COLO829 (cell line): ENCODE results near the gene LRRC26.

Experiments
- DNase-seq: peaks from one replicate; pipeline ENCODE4 v3.0.0; 2012; ENCODE audit warnings: low spot score

The LRRC26 gene

DNA sequence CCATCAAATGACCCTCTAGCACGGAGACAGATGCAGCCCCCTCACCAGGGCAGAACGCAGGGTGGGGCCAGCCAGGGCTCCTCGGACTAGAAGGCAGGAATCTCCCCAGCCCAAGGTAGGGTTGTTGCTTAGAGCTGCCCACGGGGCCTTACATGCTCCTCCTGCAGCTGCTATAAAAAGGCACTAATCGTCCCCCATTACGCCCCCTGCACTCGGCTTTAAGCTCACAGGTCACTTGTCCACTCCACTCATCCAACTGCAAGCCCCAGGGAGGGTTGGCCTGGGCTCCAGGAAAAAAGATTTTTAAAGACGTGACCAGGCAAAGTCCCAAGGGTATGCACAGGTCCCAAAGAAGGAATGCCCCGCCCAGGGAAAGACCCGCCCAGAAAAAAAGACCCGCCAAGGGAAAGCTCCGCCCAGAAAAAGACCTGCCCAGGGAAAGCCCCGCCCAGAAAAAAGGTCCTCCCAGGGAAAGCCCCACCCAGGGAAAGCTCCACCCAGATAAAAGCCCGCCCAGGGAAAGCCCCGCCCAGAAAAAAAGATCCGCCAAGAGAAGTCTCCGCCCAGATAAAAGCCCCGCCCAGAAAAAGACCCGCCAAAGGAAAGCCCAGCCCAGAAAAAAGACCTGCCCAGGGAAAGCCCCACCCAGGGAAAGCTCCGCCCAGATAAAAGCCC lies 19.8 kb downstream of the LRRC26 start:
- DNase-seq, result peak; percentile 98

DNA sequence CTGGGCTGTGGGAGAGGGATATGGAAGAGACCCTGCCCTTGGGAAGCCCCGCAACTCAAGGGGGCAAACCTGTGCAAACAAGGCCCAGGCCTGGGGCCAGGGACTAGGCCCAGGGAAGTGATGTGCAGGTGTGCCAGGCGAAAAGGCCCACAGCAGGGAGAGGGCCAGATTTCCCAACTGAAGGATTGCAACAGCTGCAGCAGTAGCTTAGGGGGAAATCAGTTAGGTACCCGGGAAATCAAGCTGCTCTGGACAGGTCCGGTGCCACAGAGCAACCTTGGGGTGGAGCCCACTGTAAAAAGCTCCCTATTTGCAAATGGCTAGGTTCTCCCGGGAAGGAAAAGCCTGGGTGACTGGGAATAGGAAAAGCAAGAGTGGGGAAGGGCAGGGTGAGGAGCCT lies 20.5 kb downstream of the LRRC26 start:
- no peak for DNase-seq

DNA sequence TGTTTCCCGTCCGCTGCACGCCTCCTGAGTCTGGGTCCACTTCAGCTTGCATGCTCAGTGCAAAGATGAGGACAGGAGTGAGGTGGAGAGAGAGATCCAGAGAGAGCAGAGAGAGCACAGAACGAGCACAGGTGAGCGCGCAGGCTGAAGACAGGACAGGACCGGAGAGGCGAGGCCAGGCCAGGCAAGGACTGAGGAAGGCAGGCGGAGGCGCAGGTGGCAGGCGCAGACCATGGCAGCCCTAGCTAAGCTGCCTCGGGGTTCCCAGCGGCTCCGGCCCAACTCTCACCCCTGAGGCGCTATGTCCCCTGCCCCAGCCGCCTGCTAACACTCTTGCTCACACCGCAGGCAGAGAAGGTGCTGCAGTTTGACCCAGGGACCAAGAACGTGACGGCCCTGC lies 21.2 kb downstream of the LRRC26 start:
- DNase-seq, result no peak

DNA sequence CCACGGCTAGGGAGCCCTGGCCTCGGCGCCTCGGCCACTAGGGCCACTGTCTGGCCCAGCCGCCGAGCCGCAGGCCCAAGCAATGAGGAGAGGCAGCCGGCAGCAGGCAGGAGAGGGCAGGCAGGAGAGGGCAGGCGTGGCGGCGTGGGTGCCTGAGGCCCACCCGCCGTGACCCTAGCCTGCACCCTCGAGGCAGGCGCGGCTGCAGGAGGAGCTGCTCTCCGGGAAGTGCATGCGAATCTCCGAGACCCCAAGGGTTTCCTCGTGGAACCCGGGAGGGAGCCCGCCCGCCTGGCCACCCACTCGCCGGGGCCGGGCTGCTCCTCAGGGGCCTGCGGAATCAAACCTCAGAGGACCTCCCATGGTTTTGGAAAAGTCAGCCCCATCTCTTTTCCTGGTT lies 21.6 kb downstream of the LRRC26 start:
- no peak for DNase-seq

DNA sequence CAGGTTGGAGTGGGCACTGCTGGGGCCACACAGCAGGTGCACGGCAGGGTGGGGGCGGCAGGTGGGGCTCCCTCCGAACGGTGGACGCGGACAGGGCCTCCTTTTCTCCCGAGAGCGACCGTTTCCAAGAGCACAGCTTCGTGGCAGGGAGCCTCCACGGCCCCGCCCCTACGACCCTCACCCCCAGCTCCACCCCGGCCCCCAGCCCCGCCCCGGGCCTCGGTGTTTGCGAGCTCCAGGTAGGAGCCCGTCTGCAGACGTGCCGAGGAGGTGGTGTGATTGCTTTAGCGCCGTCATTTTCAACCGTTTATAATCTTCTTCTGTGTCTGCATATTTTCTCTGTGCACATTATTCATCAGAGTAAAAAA lies 22.1 kb downstream of the LRRC26 start:
- DNase-seq, result no peak

DNA sequence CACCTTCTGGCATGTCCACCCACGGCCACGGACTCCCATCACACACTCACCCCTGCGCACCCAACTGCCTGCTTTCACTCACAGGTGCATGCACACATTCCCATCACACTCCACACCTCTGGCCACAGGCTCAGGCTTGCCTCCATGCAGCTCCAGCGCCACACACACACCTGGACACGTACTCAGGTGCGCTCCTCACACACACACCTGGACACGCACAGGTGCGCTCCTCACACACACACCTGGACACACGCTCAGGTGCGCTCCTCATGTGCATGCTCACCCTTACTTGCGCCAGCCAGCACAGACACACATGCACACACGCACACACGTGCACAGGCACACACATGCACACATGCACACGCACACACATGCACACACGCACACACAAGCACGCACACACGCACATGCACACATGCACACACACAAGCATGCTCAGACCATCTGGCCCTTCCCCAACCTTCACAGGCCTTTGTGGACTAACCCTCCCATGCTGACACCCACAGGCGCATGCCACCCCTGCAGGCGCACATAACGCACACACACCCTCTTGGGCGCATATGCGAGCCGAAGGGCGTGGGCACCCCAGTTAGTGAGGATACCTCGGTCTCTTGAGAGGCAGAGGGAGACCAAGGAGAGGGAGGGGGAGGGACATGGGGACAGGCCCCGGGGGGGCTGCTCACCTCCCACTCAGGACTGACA lies 22.6 kb downstream of the LRRC26 start:
- DNase-seq, result no peak

DNA sequence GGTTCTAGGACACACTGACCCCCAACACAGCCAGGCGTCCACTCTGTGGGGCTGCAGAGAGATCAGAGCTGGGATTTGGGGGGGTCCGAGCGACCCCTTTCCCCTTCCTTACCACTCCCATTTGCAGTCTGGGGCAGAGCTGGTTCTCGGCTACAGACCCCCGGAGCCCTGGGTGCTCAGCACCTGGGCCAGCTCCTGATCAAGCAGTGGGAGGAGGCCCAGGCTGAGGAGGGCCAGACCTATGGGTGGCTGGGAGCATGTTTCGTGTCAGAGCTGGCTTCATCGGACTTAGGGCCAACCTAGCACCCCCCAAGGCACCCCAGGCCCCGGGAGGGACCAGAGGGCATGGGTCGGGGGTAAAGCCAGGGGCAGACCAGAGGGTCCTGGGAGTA lies 23.3 kb downstream of the LRRC26 start:
- DNase-seq, result no peak

DNA sequence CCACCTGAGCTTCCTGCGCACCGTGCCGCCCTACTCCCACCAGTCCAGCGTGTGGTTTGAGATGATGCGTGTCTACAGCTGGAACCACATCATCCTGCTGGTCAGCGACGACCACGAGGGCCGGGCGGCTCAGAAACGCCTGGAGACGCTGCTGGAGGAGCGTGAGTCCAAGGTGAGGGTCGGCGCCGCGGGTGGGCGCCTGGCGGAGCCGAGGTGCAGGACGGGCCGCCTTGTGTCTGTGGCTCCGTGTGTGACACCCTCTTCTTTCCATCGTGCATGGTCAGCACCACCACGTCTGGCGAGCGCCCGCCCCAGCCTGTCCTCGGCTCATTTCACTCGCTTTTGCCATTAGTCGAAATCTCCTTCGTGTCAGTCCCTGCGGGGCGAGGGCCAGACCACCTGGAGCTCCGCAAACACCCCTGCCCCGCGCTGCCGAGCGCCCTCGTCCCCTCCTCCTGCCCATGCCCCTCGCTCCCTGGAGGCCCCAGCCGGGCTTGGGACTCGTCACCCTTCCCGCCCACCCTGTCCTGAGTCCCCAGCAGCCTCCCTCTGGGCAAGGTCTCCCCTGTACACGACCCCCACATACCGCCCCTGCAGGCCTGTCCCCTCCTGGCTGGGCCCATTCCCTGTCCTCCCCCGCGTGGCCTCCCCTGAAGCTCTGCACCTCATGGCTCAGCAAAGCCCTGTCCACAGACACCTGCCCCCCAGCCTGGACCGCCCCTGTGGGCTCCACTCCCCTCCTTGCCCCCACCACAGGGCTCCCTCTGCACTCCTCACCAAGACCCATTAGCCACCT lies 23.9 kb downstream of the LRRC26 start:
- no peak for DNase-seq

DNA sequence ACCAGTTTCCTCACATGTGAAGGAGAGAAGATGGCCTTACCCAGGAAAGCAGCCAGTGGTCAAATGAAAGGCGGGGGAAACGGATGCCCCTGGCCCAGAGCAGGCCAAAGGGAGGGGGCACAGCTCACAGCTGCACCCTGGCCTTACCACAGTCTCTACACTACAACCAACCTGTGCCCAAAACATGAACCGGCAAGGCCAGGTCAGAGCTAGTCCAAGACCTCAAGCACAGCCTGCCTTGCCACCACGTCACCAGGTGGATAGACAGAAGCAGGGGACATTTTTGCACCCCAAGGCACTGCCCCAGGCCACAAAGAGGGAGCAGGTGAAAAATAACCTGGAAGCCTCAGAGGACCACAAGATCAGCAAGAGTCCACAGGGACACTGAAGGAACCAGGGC lies 26.4 kb downstream of the LRRC26 start:
- no peak for DNase-seq

DNA sequence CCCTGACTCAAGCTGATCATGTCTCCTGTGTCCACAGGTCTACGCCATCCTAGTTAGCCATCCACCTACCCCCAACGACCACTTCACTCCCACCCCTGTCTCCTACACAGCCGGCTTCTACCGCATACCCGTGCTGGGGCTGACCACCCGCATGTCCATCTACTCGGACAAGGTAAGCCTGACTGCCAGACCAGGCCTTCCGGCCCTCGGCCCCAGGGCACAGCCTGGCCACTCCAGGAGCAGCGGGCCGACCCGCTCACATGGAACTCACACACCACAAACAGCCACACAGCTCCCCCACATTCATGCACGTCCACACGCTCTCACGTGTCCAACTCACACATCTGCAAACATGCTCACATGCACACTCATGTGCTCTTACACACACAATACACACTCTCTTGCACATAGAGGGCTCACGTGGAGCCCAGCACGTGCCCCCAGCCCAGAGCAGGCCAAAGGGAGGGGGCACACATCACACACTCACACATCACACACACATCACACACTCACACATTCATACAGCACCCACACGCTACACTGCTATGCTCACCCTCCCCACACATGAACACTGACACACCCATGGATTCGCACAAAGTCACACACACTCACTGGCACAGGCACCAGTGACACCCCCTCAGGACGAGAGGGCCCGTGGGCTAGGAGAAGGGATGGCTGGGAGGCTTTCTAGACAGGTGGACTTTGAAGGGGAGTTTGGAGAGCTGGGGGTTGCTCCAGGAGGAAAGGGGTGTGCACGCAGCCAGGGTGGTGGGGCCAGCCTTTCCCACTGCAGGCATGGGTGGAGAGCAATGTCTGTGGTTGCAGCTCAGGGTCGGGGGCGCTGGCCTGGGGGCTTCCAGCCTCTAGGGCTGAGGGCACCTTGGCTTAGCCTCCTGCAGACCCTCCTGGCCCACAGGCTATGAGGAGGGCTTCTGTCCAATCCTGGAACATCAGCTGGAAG lies 27.6 kb downstream of the LRRC26 start:
- DNase-seq, result no peak

DNA sequence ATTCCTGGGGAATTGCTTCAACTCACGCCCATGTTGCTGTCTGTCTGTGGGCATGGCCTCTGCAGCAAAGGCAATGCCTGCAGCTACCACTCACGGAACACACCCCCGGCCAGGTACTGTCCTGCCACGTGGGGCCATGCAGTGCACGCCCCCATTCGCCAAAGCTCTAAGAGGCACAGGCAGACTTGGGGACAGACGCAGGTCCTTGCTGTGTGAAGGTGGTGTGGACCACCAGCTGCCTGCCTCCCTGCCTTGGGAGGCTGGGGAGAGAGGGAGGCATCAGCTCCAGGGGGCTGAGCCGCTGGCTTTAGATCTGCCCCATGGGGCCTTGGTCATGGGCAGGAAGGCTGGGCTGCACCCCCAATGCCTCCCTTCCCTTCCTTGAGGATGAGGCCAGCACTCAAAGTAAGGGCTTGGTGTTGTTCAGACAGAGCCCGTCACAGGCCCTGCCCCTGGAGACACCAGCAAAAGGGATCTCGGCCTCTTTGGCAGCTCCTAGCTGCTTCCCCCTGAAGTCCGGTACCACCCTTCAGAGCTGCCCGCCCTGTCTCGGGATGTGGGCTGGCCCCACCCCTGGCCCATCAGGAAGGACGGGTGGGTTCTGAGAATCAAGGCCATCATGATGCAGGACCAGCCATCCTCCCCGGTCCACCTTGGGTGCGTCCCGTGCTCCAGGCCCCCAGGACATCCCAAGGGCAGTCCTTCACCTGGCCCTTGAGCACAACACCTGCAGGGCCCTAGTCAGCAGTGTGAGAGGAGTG lies 28.6 kb downstream of the LRRC26 start:
- DNase-seq, result no peak

DNA sequence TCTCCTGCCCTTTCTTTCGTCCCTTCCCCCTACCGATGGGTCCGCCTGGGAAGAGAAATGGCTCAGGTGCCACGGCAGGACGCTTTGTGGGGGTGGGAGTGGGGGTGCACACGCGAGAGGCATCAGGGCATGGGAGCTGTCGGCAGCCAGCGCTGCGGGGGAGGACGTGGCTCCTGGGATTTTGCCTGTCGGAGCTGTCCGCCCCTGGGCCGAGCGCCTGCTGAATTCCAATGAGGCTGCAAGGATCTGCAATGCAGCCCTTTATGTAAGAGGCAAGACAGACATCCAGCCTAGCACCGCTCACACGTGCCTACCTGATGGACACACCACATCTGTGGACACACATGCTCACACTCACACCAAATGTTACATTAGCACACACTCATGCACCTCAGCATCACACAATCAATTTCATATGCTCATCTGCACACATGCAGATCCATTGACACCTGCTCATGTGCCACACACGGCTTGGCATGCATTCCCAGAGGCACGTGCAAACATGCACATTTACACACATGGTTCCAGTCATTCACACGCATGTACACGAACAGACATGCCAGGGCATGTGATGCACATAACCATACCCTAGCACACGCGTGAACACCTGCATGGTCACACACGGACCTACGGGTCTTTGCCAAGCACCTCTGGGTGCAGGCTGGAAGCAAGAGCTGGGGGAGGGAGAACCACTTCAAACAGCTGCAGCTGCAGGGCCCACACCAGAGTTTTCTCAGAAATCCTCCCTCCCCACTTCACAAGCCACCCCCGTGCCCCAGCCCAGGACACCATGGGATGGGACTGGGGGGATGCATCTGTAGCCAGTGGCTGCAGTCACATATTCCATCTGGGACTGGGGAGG lies 29.5 kb downstream of the LRRC26 start:
- DNase-seq, result no peak

DNA sequence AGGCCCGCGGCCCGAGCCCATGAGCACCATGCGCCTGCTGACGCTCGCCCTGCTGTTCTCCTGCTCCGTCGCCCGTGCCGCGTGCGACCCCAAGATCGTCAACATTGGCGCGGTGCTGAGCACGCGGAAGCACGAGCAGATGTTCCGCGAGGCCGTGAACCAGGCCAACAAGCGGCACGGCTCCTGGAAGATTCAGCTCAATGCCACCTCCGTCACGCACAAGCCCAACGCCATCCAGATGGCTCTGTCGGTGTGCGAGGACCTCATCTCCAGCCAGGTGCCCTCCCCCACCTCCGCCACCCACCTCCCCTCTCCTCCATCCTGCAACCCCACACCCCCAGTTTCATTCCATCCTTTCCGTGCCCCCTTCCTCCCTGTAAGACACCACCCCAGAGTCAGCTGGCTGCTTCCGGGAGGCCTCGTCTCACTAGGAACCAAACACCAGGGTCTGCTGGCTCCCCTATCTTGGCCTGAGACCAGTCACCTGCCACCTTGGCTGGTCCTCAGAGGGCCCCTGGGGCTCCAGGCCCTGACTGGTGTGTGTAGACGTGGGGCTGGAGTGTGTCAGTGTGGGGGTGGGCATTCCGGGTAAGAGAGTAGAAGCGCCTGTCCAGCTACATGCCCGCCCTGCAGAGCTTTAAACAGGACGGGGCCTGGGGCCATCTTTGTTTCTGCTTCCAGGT lies 30.2 kb downstream of the LRRC26 start:
- DNase-seq, result no peak

DNA sequence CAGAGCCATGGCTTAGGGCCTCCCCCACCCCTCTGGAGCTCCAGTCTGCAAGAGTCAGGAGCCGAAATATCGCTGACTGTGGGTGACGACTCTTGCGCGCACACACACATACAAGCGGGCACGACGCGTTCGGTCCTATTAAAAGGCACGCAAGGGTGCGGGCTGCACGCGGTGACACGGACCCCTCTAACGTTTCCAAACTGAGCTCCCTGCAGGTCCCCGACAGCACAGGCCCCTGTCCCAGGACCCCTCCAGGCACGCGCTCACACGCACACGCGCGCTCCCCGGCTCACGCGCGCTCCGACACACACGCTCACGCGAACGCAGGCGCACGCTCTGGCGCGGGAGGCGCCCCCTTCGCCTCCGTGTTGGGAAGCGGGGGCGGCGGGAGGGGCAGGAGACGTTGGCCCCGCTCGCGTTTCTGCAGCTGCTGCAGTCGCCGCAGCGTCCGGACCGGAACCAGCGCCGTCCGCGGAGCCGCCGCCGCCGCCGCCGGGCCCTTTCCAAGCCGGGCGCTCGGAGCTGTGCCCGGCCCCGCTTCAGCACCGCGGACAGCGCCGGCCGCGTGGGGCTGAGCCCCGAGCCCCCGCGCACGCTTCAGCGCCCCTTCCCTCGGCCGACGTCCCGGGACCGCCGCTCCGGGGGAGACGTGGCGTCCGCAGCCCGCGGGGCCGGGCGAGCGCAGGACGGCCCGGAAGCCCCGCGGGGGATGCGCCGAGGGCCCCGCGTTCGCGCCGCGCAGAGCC lies 31.0 kb downstream of the LRRC26 start, which contains the start of gene GRIN1:
Gene GRIN1 (plus strand): TSS at position 433 of the 746 bp plus-strand sequence. CDS start 333 bp downstream, outside the sequence.
- DNase-seq, result no peak

DNA sequence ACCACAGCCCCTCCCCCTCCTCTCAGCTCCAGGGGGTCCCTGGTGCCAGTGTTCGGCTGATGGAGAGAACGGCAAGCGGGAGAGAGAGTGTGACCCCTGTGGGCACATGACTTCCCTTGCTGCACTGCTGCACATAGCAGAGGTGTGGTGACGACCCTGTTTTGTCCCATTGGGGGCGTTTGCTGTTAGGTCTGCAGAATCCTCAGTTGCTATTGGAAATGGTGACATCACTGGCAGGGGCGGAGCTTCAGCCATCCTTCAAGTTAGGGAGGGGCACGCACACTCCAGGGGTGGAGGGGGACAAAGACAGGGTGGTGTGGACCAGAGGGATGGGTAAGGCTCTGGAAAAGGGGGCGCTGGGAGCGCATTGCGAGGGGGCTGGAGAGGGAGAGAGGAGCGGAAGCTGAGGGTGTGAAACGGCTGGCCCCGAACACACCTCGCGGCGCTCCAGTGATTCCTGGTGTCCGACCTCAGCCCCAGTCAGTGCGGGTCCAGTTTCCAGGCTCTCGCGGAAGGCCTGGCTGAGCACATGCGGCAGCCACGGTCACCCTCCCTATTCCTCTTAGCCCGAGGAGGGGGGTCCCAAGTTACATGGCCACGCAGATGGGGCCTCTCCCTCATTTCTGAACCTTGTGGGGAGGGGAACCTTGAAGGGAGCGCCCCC lies 31.7 kb downstream of the LRRC26 start:
- no peak for DNase-seq

DNA sequence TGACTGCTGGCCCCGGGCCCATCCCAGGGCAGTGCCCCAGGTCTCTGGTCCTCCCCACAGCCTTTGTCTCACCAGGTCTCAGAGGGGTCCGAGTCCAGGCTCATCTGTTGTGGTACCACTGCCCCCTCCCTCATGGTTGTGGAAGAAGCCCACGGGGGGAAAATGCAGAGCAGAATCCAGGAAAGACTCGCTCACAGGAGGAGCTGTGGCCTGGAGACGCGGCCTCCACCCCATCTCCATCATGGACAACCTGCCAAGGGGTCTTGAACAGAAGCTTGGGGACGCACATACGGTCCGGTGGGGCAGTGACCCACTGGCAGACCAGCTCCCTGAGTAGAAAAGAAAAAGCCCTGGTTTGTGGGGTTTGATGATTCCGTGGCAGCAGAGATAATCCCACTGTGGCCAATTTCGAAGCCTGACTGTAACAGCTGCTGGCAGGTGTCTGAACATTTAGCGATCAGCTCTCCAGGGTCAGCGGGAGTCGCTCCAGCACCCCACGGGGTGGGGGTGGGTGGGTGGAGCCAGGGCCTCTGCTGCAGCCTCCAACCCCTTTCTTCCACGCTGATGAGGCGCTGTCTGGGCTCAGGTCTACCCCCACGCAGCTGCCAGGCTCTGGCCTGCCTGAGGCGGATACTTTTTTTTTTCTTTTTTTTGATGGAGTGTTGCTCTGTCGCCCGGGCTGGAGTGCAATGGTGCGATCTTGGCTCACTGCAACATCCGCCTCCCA lies 32.8 kb downstream of the LRRC26 start:
- DNase-seq, result no peak

DNA sequence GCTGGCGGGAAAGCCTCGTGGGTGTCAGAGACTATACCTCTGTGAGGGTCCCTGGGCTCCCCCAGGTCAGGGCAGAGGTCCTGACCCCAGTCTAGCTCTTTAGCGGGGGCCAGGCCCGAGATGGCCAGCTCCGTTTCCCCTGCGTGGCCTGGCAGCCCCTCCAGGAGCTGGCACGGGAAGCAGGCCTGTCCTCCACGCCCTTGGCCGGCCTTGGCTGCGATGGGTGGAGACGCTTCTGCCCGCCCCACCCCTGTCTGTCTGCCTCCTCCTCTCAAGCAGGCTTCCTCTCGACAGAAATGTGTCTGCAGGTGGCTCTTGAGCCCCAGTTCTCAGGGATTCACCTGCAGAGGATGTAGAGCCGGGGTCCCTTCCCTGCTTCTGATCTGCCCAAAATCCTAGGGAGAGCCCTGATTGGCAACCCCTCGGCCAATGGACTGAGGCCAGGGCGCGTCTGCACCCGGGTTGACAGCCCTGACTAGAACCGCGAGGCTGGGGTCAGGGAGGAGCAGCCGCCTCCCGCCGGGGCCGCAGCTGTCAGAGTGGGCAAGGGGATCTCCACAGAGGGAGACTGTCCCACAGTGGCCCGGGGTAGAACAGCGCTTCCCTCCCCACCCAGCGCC lies 33.5 kb downstream of the LRRC26 start:
- DNase-seq, result no peak
